GM18502 (cell line): ENCODE results near the gene SH2D5.

Experiments used
- ATAC-seq: cut with Tn5 transposase; IDR thresholded peaks from one replicate; pipeline ENCODE4 v1.9.1; 2021; ENCODE audit warnings: mild to moderate bottlenecking; ENCODE audit not compliant: unreplicated experiment, poor library complexity

SH2D5 gene

GRCh38 chr1:20732588-20733359 lies at the start of gene SH2D5:
TSS of gene SH2D5 (minus strand) at chr1:20732703. CDS start at chr1:20728044, 4,659 bp downstream.
- peak; percentile 52 for ATAC-seq

- no peak for ATAC-seq
These were observed 43.2 kb upstream of the SH2D5 start for GRCh38 chr1:20775700-20776099.

- no peak for ATAC-seq
These were observed 39.3 kb upstream of the SH2D5 start for GRCh38 chr1:20771780-20772179.

- no peak for ATAC-seq
These were observed 38.0 kb upstream of the SH2D5 start for GRCh38 chr1:20770314-20771087.

- ATAC-seq: no peak
These were observed 34.8 kb upstream of the SH2D5 start for GRCh38 chr1:20767271-20767670.

- no peak for ATAC-seq
These were observed 30.9 kb upstream of the SH2D5 start for GRCh38 chr1:20763417-20763816.

- ATAC-seq: no peak
These were observed 27.8 kb upstream of the SH2D5 start for GRCh38 chr1:20760322-20760721.

GRCh38 chr1:20753589-20753988 lies 21.1 kb upstream of the SH2D5 start:
- no peak for ATAC-seq

GRCh38 chr1:20751462-20751990 lies 19.0 kb upstream of the SH2D5 start:
- ATAC-seq: no peak

GRCh38 chr1:20742671-20743070 lies 10.2 kb upstream of the SH2D5 start:
- ATAC-seq: no peak

- ATAC-seq: no peak
These were observed 8.3 kb upstream of the SH2D5 start for GRCh38 chr1:20740781-20741180.

GRCh38 chr1:20739225-20739624 lies 6.7 kb upstream of the SH2D5 start:
- ATAC-seq: no peak

- ATAC-seq: no peak
These were observed 3.1 kb upstream of the SH2D5 start for GRCh38 chr1:20735581-20736111.

GRCh38 chr1:20733360-20733975 lies 965 bp upstream of the SH2D5 start:
- ATAC-seq: peak; percentile 6

- ATAC-seq: peak; percentile 51
These were observed 374 bp downstream of the SH2D5 start for GRCh38 chr1:20732071-20732587.

GRCh38 chr1:20731057-20731991 lies 1.2 kb downstream of the SH2D5 start:
- peak; percentile 18 for ATAC-seq

- no peak for ATAC-seq
These were observed 1.8 kb downstream of the SH2D5 start for GRCh38 chr1:20730690-20731056.

- ATAC-seq: no peak
These were observed 2.4 kb downstream of the SH2D5 start for GRCh38 chr1:20729990-20730689.
